Central memory CD8-positive, alpha-beta T cell (primary cell): ENCODE results near the gene EXOC4.

Experiments
- ATAC-seq: fragments of 150-1000 bp; cut with Tn5 transposase; replicated peaks from 2 replicates; pipeline ENCODE4 v1.10.0; 2022; ENCODE audit warnings: mild to moderate bottlenecking, moderate FRiP score, moderate number of reproducible peaks; ENCODE audit not compliant: poor library complexity, severe bottlenecking; ENCODE audit errors: extremely low read depth
- DNase-seq, 2 donors: peaks; one replicate each; pipeline ENCODE4 v3.0.0; 2021; ENCODE audit warnings: low spot score in 2 of 2
- H3K27ac Mint-ChIP-seq: one replicate; pipeline ENCODE4 v1.8.0; 2022; ENCODE audit warnings: low read depth, mild to moderate bottlenecking, moderate library complexity, mixed read lengths
- H3K27me3 Mint-ChIP-seq: one replicate; pipeline ENCODE4 v1.8.0; 2022; ENCODE audit warnings: mixed read lengths
- H3K36me3 Mint-ChIP-seq: one replicate; pipeline ENCODE4 v1.8.0; 2022; ENCODE audit warnings: mild to moderate bottlenecking, moderate library complexity, mixed read lengths; ENCODE audit not compliant: insufficient read depth
- H3K4me1 Mint-ChIP-seq: one replicate; pipeline ENCODE4 v1.8.0; 2022; ENCODE audit warnings: mixed read lengths
- H3K4me3 Mint-ChIP-seq: one replicate; pipeline ENCODE4 v1.8.0; 2022; ENCODE audit warnings: mild to moderate bottlenecking, moderate library complexity, mixed read lengths
- H3K9me3 Mint-ChIP-seq: one replicate; pipeline ENCODE4 v1.8.0; 2022; ENCODE audit warnings: mixed read lengths

The EXOC4 gene

DNA sequence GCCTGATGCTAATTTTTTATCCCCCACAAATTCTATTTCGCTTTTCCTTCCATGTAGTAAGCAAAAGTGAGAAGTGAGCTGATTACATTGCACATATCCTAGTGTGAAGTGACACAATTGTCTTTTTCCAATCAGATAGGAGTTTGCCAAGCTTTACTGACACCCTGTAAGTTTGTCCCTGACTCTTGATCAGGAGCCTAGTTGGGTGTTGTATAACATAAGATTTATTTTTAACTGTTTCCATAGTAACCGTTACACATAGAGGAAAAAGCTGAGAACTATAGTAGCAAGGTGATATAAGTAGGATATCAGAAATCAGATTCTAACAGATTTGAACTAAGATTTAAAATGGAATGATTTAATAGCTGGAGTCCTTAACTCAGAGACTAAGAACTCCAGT, 31.2 kb downstream of the EXOC4 start:
- H3K9me3 Mint-ChIP-seq = no peaks in the 10 kb centered on the region
- ATAC-seq (no peak), DNase-seq (no peak)
- no peaks in the 10 kb centered on the region for H3K27me3 Mint-ChIP-seq
- H3K27ac Mint-ChIP-seq = no peak overlapping the region
- no peak overlapping the region for H3K4me3 Mint-ChIP-seq
- H3K36me3 Mint-ChIP-seq = peaks cover 6% of the 10 kb centered on the region
- peaks cover 36% of the 10 kb centered on the region for H3K4me1 Mint-ChIP-seq

DNA sequence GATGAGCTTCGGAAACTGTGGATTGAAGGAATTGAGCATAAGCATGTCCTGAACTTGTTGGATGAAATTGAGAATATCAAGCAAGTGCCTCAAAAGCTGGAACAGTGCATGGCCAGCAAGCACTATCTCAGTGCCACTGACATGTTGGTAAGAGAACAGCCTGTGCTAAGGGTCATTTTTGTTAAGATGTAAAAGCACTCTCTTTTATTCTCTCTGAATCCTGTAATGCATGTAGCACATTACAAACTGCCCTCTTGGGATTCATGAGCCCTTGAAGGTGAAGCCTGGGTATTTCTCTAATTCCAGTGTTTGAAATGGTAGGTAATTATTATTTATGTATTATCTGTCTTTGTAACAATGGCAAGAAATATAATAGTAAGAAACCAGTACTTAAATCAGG, 36.1 kb downstream of the EXOC4 start:
- H3K27ac Mint-ChIP-seq = peak overlapping the region; percentile 14
- H3K9me3 Mint-ChIP-seq = no peaks in the 10 kb centered on the region
- ATAC-seq (no peak), DNase-seq (no peak)
- no peaks in the 10 kb centered on the region for H3K27me3 Mint-ChIP-seq
- peaks cover 15% of the 10 kb centered on the region for H3K36me3 Mint-ChIP-seq
- no peak overlapping the region for H3K4me3 Mint-ChIP-seq
- peaks cover 30% of the 10 kb centered on the region for H3K4me1 Mint-ChIP-seq

DNA sequence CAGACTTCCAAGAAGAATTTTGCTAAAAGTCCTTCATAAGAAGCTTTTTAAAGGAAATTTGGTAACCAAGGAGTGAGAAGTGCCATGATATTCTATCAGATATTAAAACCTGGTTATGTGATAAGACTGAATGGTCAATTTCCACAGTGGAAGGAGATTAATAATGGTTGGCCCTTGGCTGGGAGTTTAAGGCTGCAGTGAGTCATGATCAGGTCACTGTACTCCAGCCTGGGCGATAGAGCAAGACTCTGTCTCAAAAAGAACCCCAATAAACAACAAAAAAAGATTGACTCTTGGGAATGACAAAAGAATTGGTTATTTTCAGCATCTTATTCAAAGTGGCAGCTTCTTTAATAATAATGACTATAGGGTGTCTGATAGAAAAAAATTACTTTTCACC, 37.2 kb downstream of the EXOC4 start:
- DNase-seq = no peak
- Mint-ChIP-seq H3K4me1 (peaks cover 26% of the 10 kb centered on the region), H3K27ac (no peak overlapping the region), H3K27me3 (no peaks in the 10 kb centered on the region), H3K4me3 (no peak overlapping the region), H3K36me3 (peaks cover 15% of the 10 kb centered on the region), H3K9me3 (no peaks in the 10 kb centered on the region)
- ATAC-seq = no peak

DNA sequence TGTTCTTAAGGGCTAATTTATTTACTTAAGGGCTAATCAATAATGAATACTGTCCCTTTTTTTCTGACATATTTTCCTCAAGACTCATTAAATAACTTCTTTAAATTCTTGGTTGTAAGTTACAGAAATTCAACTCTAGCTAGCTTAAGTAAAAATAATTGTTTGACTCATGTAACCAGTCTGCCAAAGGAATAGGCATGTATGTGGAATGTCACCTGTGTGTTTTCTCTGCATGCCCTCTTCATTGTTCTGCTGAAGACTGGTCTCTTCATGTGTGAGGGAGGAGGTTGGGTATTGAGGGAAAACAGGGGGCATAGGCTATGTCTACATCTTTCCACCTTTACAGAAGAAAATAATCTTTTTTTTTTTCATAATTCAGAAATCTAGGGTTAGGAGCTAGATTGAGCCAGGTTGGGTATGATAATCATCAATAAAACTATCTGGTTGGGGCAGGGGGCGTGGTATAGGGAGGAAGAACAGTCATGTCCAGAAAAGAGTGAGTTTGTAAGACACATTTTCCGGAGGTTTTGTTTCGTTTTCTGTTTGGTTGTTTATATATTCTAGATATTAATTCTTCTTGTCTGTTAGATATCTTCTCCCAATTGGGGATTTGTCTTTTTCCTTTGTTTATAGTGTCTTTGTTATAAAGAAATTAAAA, 37.9 kb downstream of the EXOC4 start:
- H3K36me3 Mint-ChIP-seq = peaks cover 15% of the 10 kb centered on the region
- no peaks in the 10 kb centered on the region for H3K9me3 Mint-ChIP-seq
- H3K4me3 Mint-ChIP-seq = peak overlapping the region; percentile 39
- no peak for DNase-seq
- no peaks in the 10 kb centered on the region for H3K27me3 Mint-ChIP-seq
- no peak overlapping the region for H3K27ac Mint-ChIP-seq
- no peak for ATAC-seq
- peaks cover 23% of the 10 kb centered on the region for H3K4me1 Mint-ChIP-seq

DNA sequence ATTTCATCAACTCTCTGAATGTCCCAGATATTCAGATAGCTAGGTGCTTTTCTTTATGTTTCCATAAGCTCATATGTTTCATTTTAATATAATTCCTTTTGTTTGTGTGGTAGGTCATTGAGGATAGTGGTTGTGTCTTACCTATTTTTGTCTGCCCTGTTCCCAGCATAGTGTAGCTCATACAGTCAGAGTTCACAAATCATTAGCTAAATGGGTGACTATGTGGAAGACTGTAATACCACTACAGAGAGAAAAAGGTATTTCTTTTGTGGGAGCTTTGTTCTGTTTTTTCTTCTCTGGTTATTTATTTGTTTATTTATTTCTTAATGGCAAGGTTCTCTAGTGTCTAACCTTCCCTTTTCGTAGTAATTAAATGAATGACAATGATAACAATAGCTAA, 39.8 kb downstream of the EXOC4 start:
- H3K4me1 Mint-ChIP-seq = peaks cover 18% of the 10 kb centered on the region
- no peaks in the 10 kb centered on the region for H3K27me3 Mint-ChIP-seq
- ATAC-seq (no peak), DNase-seq (no peak)
- peaks cover 15% of the 10 kb centered on the region for H3K36me3 Mint-ChIP-seq
- no peak overlapping the region for H3K27ac Mint-ChIP-seq
- no peak overlapping the region for H3K4me3 Mint-ChIP-seq
- H3K9me3 Mint-ChIP-seq = no peaks in the 10 kb centered on the region

DNA sequence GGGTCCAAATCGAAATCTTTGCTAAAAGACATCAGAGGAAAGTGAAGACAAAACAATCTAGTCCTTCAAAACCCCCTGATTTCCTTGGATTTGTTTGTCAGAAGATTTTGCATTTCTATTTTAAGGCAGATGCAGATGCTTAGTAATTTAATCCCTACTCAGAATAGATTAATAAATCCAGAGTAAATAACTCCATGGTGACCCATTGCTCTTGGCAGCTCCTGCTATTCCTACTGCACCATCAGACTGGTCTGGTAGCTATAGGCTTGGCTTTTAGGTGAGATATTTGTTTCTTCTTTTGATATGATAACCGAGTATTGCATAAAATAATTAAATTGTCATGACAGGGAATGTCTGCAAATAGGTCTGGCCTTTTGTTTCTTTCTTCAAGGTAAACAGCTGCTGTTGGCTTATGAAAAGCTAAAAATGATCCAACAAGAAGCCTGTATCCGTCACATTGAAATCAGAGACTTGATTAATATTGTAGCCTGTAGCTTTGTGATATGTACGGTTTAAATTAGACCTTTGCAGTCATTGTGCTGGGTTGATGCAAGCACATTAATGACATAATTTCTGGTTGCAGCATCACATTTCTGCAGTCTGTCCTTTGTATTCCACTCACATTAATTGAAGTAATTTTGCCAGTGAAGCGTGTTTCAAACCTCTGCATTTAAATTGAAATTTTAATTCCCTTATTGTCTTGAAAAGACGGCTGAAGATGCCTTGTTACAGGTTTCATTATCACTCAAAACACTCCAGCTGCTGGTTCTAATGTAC, 40.7 kb downstream of the EXOC4 start:
- Mint-ChIP-seq H3K36me3 (peaks cover 14% of the 10 kb centered on the region), H3K27ac (no peak overlapping the region), H3K4me1 (peaks cover 18% of the 10 kb centered on the region), H3K4me3 (no peak overlapping the region), H3K27me3 (no peaks in the 10 kb centered on the region), H3K9me3 (no peaks in the 10 kb centered on the region)
- DNase-seq (no peak), ATAC-seq (no peak)

DNA sequence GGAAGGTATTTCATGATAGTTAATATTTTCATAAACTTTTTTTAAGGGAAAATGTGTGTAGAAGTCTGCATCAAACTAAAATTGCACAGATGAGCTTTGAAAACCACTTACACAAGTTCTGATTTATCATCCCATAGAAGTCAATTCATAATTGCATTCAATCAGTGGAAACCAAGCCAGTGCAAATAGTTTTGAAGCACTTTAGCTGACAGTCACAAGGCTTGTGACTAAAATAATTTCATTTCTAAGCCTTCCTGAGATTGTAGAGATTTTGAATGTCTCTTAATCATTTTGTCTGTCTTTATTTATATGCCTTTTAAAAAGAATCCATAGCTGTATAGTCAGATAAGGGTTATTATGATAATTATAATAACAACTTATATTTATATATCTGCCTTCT, 41.4 kb downstream of the EXOC4 start:
- ATAC-seq (no peak), DNase-seq (no peak)
- H3K4me3 Mint-ChIP-seq = no peak overlapping the region
- H3K27me3 Mint-ChIP-seq = no peaks in the 10 kb centered on the region
- H3K27ac Mint-ChIP-seq = no peak overlapping the region
- H3K4me1 Mint-ChIP-seq = peaks cover 18% of the 10 kb centered on the region
- H3K9me3 Mint-ChIP-seq = no peaks in the 10 kb centered on the region
- peaks cover 9% of the 10 kb centered on the region for H3K36me3 Mint-ChIP-seq

DNA sequence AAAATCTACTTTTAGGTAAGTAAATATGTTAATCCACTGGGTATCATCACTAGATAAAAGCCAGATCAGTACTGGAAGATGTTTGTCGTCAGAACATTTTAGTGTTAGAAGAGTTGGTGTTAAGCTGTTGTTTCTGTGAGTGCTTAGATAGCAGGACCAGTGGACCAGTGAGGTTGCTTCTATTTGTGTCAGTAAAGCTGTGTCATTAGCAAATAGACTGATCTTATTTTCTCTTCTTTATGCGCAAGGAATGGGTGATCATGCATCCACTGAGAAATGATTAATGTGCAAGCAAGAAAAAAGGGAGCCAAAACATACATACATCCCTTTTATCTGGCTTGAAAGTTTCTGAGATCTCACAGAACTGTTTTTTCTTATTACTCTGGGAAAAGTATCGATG, 42.6 kb downstream of the EXOC4 start:
- peaks cover 28% of the 10 kb centered on the region for H3K4me1 Mint-ChIP-seq
- H3K27ac Mint-ChIP-seq = no peak overlapping the region
- ATAC-seq (no peak), DNase-seq (no peak)
- peaks cover 4% of the 10 kb centered on the region for H3K36me3 Mint-ChIP-seq
- H3K27me3 Mint-ChIP-seq = no peaks in the 10 kb centered on the region
- H3K4me3 Mint-ChIP-seq = no peak overlapping the region
- H3K9me3 Mint-ChIP-seq = no peaks in the 10 kb centered on the region

DNA sequence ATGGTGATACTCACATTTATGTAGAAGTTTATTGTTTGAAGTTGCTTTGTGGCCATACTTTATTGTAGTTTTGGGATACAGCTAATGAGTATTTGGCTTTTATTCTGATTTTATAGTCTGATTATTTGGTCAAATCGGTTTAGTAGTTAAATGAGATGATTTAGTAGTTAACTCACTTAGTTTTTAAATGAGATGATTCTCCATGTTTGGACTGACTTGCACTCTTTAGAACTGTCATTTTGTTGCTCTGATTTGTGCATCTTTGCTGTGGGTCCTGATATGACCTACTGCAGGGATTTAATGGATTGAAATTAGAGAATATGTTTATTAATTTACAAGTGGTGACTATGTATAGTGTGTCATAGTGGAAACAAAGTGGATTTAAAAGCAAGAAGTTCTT, 44.2 kb downstream of the EXOC4 start:
- ATAC-seq = no peak
- Mint-ChIP-seq H3K36me3 (no peaks in the 10 kb centered on the region), H3K4me3 (no peak overlapping the region), H3K4me1 (peaks cover 24% of the 10 kb centered on the region), H3K27me3 (no peaks in the 10 kb centered on the region), H3K27ac (no peak overlapping the region), H3K9me3 (no peaks in the 10 kb centered on the region)
- DNase-seq = no peak

DNA sequence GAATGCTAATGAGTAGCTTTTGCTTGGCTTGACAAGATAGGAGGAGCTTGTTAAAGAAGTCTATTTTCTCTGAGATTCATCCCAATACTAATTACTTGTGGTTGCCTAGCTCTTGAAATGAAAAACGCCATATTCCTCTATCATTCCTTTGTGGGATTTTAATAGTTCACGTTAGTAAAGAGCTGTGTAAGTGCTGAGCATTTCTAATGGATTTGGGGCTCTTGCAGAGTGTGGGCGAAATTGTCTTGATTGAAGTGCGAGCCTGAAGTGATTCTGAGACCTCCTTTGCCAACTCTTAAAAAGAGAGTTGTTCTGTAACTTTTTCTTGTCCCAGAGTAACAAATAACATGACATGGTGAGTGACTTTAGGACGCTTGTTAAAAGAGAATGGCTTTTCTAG, 45.2 kb downstream of the EXOC4 start:
- H3K27me3 Mint-ChIP-seq = no peaks in the 10 kb centered on the region

DNA sequence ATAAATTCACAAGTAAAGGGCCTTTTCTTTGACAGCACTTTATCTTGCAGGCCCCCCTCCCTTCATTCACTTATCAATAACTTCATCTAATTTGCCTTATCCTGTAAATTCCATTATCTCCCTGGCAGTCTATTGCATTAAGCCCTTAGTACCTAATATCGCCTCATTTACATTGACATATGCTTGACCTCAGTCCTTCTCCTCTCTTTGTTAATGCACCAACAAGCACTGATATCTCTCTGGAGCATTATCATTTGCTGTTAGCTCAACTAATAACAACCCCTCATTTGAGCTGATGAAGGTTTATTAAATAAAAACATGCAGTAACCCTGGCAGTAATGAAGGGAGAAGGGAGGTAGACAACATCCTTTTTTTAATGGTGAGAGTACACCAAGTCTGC, 46.8 kb downstream of the EXOC4 start:
- peaks cover 24% of the 10 kb centered on the region for H3K4me1 Mint-ChIP-seq
- DNase-seq = no peak
- no peaks in the 10 kb centered on the region for H3K9me3 Mint-ChIP-seq
- peaks cover under 1% of the 10 kb centered on the region for H3K36me3 Mint-ChIP-seq
- H3K4me3 Mint-ChIP-seq = no peak overlapping the region
- ATAC-seq = no peak
- no peak overlapping the region for H3K27ac Mint-ChIP-seq
- H3K27me3 Mint-ChIP-seq = no peaks in the 10 kb centered on the region

More for the DNA sequence above, 45.2 kb downstream of the EXOC4 start:
- Mint-ChIP-seq H3K9me3 (no peaks in the 10 kb centered on the region), H3K36me3 (no peaks in the 10 kb centered on the region), H3K27ac (no peak overlapping the region), H3K4me1 (peaks cover 24% of the 10 kb centered on the region), H3K4me3 (no peak overlapping the region)
- DNase-seq (no peak), ATAC-seq (no peak)

DNA sequence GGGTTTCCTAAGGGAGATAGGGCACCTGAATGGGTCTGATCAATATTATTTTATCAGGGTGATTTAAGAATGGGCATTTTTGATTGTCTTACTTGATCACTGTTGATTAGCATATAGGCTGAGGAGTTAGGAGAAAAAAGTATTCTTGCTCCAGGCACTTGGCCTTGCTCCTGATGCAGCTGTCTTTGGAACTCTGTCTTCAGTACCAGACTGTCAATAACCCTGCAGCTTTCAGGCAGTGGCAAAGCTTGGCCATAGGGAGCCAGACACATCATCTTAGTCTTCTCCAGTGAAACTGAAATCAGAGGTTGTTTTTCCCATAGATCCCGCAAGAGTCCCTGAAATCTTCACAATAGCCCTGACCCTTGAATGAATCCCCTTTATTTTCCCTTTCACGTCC, 47.2 kb downstream of the EXOC4 start:
- peaks cover 5% of the 10 kb centered on the region for H3K36me3 Mint-ChIP-seq
- no peak overlapping the region for H3K27ac Mint-ChIP-seq
- no peaks in the 10 kb centered on the region for H3K27me3 Mint-ChIP-seq
- DNase-seq = no peak
- H3K9me3 Mint-ChIP-seq = no peaks in the 10 kb centered on the region
- ATAC-seq = no peak
- no peak overlapping the region for H3K4me3 Mint-ChIP-seq
- peaks cover 24% of the 10 kb centered on the region for H3K4me1 Mint-ChIP-seq

DNA sequence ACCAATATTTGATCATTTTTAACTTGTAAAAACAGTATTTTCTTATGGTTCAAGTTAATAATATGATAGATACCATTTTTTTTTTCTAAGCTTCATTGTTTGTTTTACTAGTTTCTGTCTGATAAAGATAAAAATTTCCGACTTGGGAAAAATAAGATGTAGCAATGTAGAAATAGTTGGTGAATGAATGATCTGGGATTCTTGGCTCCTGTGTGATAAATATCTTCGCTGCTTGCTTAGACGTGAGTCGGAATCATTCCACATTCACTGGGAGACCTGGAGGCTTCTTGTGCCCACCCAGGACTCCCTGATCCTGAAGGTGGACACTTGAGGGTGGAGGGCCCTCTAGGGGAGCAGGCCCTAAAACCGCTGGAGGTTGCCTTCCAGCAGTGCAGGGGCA, 47.9 kb downstream of the EXOC4 start:
- no peak overlapping the region for H3K27ac Mint-ChIP-seq
- DNase-seq (no peak), ATAC-seq (no peak)
- H3K4me1 Mint-ChIP-seq = peaks cover 19% of the 10 kb centered on the region
- no peaks in the 10 kb centered on the region for H3K27me3 Mint-ChIP-seq
- peaks cover 7% of the 10 kb centered on the region for H3K36me3 Mint-ChIP-seq
- no peak overlapping the region for H3K4me3 Mint-ChIP-seq
- no peaks in the 10 kb centered on the region for H3K9me3 Mint-ChIP-seq
